HT-29 (cell line): ENCODE measurements around the gene XRCC4. TPM values are rescaled to one million over a fixed set of nuclear protein-coding genes. Genes with fewer than 3 reads are reported as not detected.

Experiments
- DNase-seq: peaks from one replicate; pipeline ENCODE4 v3.0.0-alpha.2; 2015; ENCODE audit warnings: low spot score
- small RNA-seq: library from RNA; depleted of rRNA; stranded (forward); fragments of <200 nt; gene quantifications from one replicate; pipeline ENCODE3, GENCODE V24; 2014
- total RNA-seq: library from RNA; depleted of rRNA; stranded (reverse); fragments of >200 nt; shearing (Covaris generic); gene quantifications from 2 replicates; pipeline ENCODE4 v1.2.3, GENCODE V29; 2014; rRNA removed

XRCC4 gene
- total RNA-seq, 1 experiment from 2014 or later: 4.4 TPM

GRCh38 chr5:83378624-83379289 is 301.4 kb downstream of the XRCC4 start:
- DNase-seq: no peak

GRCh38 chr5:83385812-83386211 is 308.5 kb downstream of the XRCC4 start:
- DNase-seq: no peak

GRCh38 chr5:83387041-83387440 is 309.7 kb downstream of the XRCC4 start:
- DNase-seq: no peak

DNA sequence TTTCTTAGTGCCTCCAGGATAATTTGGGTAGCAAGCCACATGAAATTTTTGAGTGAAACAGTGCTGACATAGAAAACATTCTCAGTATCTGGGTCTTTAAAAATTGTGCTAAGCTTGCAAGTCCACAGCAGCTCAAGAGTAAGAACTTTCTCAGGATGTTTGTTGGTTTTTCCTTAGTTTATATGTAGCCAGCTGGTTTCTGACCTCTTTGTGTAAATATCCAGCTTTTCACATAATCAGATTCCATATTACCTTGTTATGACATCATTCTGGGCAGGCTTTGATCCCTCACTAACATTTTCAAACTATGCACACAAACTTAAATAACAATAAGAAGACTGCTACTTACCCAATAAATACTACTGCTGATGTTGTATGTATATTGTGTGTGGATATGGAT is 311.3 kb downstream of the XRCC4 start:
- no peak for DNase-seq

- DNase-seq: no peak
These were observed 315.6 kb downstream of the XRCC4 start for GRCh38 chr5:83392766-83393503.

DNA sequence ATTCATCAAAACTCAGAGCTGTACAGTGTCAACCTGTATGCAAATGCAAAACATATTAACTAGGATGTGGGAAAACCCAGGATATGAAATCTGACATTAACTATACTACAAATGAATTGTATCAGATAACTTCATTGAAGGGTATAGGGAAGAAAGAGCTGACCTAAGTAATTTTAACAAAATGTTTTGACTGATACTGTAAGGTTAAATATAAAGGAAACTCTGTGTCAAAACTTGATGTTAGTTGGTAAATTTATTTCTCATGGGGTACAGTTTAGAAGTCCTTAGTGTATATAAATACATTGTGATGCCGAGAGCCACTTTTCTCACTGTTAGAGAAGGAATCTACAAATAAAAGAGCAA is 316.1 kb downstream of the XRCC4 start:
- no peak for DNase-seq

DNA sequence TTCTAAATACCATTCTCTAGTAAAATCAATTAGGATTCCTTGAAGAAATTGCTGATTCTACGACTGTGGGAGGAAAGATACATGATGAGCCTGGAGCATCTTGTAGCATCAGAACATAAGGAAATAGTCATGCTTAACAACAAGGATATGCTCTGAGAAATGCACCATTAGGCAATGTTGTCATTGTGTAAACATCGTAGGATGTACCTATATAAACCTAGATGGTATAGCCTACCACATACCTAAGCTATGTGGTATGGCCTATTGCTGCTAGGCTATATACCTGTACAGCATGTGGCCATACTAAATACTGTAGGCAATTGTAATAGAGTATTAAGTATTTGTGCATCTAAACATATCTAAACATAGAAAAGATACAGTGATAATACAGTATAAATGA is 316.8 kb downstream of the XRCC4 start:
- DNase-seq: no peak

DNA sequence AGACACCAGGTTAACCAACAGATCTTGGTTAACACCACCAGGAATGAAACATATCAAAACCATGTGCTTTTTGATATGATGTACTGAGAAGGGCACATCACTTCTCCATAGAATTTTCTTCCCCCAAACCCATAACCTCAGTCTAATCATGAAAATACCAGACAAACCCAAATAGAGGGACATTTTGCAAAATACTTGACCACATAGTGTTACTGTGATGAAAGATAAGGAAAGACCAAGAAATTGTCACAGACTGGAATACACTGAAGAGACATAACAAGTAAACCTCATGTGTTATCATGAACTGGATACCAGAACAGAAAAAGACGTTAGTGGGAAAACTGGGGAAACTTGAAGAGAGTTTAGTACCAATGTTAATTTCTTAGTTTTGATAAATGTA is 319.3 kb downstream of the XRCC4 start:
- no peak for DNase-seq

DNA sequence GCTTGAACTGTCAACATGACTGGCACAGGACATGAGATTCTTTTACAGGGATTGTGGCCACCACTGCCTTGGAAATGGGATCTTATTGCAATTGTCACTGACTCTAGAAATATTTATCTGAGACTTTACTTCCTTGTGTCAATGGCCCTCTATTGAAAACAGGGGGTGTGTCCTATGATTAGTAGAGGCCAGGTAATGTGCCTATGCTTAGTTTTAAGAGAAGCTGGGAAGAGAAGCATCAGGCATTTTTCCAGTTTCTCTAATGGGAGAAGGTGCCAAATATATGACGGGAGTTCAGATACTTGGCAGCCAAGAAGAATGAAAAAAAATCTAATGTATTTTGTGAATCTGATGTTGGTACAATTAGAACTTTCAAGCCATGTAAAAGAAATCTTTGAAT is 320.3 kb downstream of the XRCC4 start:
- no peak for DNase-seq

DNA sequence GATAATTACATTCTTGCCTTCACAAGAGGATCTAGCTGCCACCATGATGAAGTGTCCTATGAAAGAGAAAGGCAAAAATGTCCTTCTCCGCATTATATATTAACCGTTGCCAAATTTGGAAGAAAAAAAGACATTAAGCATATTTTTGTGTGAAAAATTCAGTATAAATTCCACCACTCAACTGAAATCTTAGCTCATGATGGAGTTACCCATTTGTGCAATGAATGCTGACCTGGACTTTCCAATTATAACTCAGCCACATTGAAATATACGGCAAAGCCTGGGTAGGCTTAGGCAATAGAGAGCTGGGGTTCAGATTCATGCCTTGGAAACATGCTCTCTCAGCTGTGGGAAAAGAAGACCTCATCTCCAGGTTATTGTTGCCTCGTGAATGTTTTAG is 322.9 kb downstream of the XRCC4 start:
- DNase-seq: no peak

GRCh38 chr5:83400701-83401100 is 323.4 kb downstream of the XRCC4 start:
- DNase-seq: no peak

GRCh38 chr5:83401122-83401731 is 323.9 kb downstream of the XRCC4 start:
- no peak for DNase-seq

GRCh38 chr5:83401775-83402174 is 324.4 kb downstream of the XRCC4 start:
- DNase-seq: no peak

Small RNAs within 50 kb of the gene (small RNA-seq; reads per million reads assigned to genes)
- gene SCARNA18: 0.72 reads per million, percentile 10 among the genes with 10 or more reads in this experiment

Other genes starting within 250 kb of the XRCC4 start
- 17.1 and 19.4 TPM in 2 replicates for gene TMEM167A, start 153 bp upstream of the XRCC4 start, total RNA-seq